Medulla oblongata (tissue), 1 donor: ENCODE data around the gene FAM151B.
"Not testable (repeated sequence)": the region's sequence is repeated elsewhere in the genome, so short reads cannot be mapped to it uniquely, and the experiment has no call there.

Experiments
- DNase-seq: peaks from one replicate; pipeline ENCODE4 v3.0.0-alpha.2; 2015; ENCODE audit errors: extremely low spot score

The FAM151B gene

GRCh38 chr5:80487829-80488721, at the start of gene FAM151B:
FAM151B (plus strand) TSS chr5:80488100; CDS start chr5:80488124, 24 bp downstream.
- DNase-seq: peak; percentile 85

- no peak for DNase-seq
Measured at GRCh38 chr5:80438739-80439138, 49.2 kb upstream of the FAM151B start.

GRCh38 chr5:80439213-80439612, 48.7 kb upstream of the FAM151B start:
- no peak for DNase-seq

GRCh38 chr5:80442742-80443141, 45.2 kb upstream of the FAM151B start:
- DNase-seq: no peak

- no peak for DNase-seq
Measured at GRCh38 chr5:80453366-80453765, 34.5 kb upstream of the FAM151B start.

- no peak for DNase-seq
Measured at GRCh38 chr5:80463269-80463668, 24.6 kb upstream of the FAM151B start.

- no peak for DNase-seq
Measured at GRCh38 chr5:80466669-80467485, 21.0 kb upstream of the FAM151B start.

- DNase-seq: no peak
Measured at GRCh38 chr5:80468131-80468530, 19.8 kb upstream of the FAM151B start.

- DNase-seq: not testable (repeated sequence)
Measured at GRCh38 chr5:80470631-80471030, 17.3 kb upstream of the FAM151B start.

- no peak for DNase-seq
Measured at GRCh38 chr5:80474929-80475328, 13.0 kb upstream of the FAM151B start.

GRCh38 chr5:80479713-80480112, 8.2 kb upstream of the FAM151B start:
- DNase-seq: no peak

- DNase-seq: no peak
Measured at GRCh38 chr5:80480354-80480753, 7.5 kb upstream of the FAM151B start.

GRCh38 chr5:80481019-80481893, 6.6 kb upstream of the FAM151B start:
- DNase-seq: peak; percentile 47

GRCh38 chr5:80482578-80482977, 5.3 kb upstream of the FAM151B start:
- no peak for DNase-seq

GRCh38 chr5:80483636-80484232, 4.2 kb upstream of the FAM151B start:
- DNase-seq: no peak

- DNase-seq: no peak
Measured at GRCh38 chr5:80487444-80487828, 464 bp upstream of the FAM151B start.

- DNase-seq: no peak
Measured at GRCh38 chr5:80491296-80491695, 3.4 kb downstream of the FAM151B start.

GRCh38 chr5:80492741-80493140, 4.8 kb downstream of the FAM151B start:
- DNase-seq: no peak

- not testable (repeated sequence) for DNase-seq
Measured at GRCh38 chr5:80493443-80493842, 5.5 kb downstream of the FAM151B start.

GRCh38 chr5:80495891-80496290, 8.0 kb downstream of the FAM151B start:
- no peak for DNase-seq

- no peak for DNase-seq
Measured at GRCh38 chr5:80502800-80503199, 14.9 kb downstream of the FAM151B start.
